Neural progenitor cell (in vitro differentiated cells): ENCODE results near the gene EPHX1. TPM values are rescaled to one million over a fixed set of nuclear protein-coding genes. Genes with fewer than 3 reads are reported as not detected.

ENCODE experiments used
- DNase-seq: peaks from one replicate; pipeline ENCODE4 v3.0.0-alpha.2; 2016; ENCODE audit warnings: low spot score
- H2AFZ ChIP-seq: fragments of 200-600 bp; sonication (generic); replicated peaks from 2 replicates; pipeline ENCODE4 v1.6.1; 2016; ENCODE audit warnings: antibody characterized with exemption
- H3F3A ChIP-seq: fragments of 200-600 bp; sonication (generic); 2 replicates; pipeline ENCODE4 v1.6.1; 2016; ENCODE audit warnings: antibody characterized with exemption, low read depth
- H3K27ac ChIP-seq: fragments of 200-600 bp; sonication (generic); 2 replicates; pipeline ENCODE4 v1.5.1; 2016; ENCODE audit warnings: mild to moderate bottlenecking
- H3K27me3 ChIP-seq: fragments of 200-600 bp; sonication (generic); 2 replicates; pipeline ENCODE4 v1.6.1; 2016; ENCODE audit warnings: mild to moderate bottlenecking, moderate library complexity
- H3K36me3 ChIP-seq: fragments of 200-600 bp; sonication (generic); 2 replicates; pipeline ENCODE4 v1.5.1; 2016
- H3K4me1 ChIP-seq: fragments of 200-600 bp; sonication (generic); 2 replicates; pipeline ENCODE4 v1.6.1; 2016; ENCODE audit warnings: mixed run types
- H3K4me2 ChIP-seq: fragments of 200-600 bp; sonication (generic); 2 replicates; pipeline ENCODE4 v1.6.1; 2016
- H3K4me3 ChIP-seq: fragments of 200-600 bp; sonication (generic); 2 replicates; pipeline ENCODE4 v1.5.1; 2016
- H3K79me2 ChIP-seq: fragments of 200-600 bp; sonication (generic); 2 replicates; pipeline ENCODE4 v1.6.1; 2016; ENCODE audit warnings: low read depth
- H3K9ac ChIP-seq: fragments of 200-600 bp; sonication (generic); 2 replicates; pipeline ENCODE4 v1.6.1; 2016
- H3K9me3 ChIP-seq: fragments of 200-600 bp; sonication (generic); 2 replicates; pipeline ENCODE4 v1.5.1; 2016; ENCODE audit warnings: low read depth
- H4K20me1 ChIP-seq: fragments of 200-600 bp; sonication (generic); 2 replicates; pipeline ENCODE4 v1.6.1; 2016; ENCODE audit warnings: low read depth
- H3K27ac Mint-ChIP-seq: 3 replicates; pipeline ENCODE4 v1.8.0; 2021; ENCODE audit warnings: mixed read lengths
- H3K27me3 Mint-ChIP-seq: 2 replicates; pipeline ENCODE4 v1.8.0; 2022; ENCODE audit warnings: low read depth, mild to moderate bottlenecking, inconsistent platforms, moderate library complexity, mixed read lengths; ENCODE audit not compliant: insufficient read depth
- H3K36me3 Mint-ChIP-seq: 3 replicates; pipeline ENCODE4 v1.8.0; 2021; ENCODE audit warnings: mixed read lengths
- H3K4me1 Mint-ChIP-seq: 3 replicates; pipeline ENCODE4 v1.8.0; 2021; ENCODE audit warnings: mixed read lengths
- H3K4me3 Mint-ChIP-seq: 3 replicates; pipeline ENCODE4 v1.8.0; 2021; ENCODE audit warnings: mild to moderate bottlenecking, moderate library complexity, mixed read lengths
- H3K9me3 Mint-ChIP-seq: 3 replicates; pipeline ENCODE4 v1.8.0; 2020; ENCODE audit warnings: mixed read lengths
- CTCF ChIP-seq: fragments of 200-600 bp; sonication (generic); IDR thresholded peaks from 2 replicates; pipeline ENCODE4 v1.5.1; 2017; ENCODE audit warnings: antibody characterized with exemption, mild to moderate bottlenecking
- EZH2 ChIP-seq: fragments of 200-600 bp; sonication (generic); IDR thresholded peaks from 2 replicates; pipeline ENCODE4 v1.6.1; 2017; ENCODE audit warnings: antibody characterized with exemption, mild to moderate bottlenecking, moderate library complexity
- EZH2phosphoT487 ChIP-seq: fragments of 200-600 bp; sonication (generic); IDR thresholded peaks from 2 replicates; pipeline ENCODE4 v1.6.1; 2017; ENCODE audit warnings: antibody characterized with exemption
- total RNA-seq: library from RNA; depleted of rRNA; stranded (reverse); fragments of >200 nt; gene quantifications from 2 replicates; pipeline ENCODE4 v1.2.3, GENCODE V29; 2015; ENCODE audit warnings: low replicate concordance

Gene EPHX1
- total RNA-seq, 1 donor from 2014 or later, result 4.3 TPM

GRCh38 chr1:225762444-225762843 lies 47.5 kb upstream of the EPHX1 start:
- no peak overlapping the region for H2AFZ ChIP-seq
- H3K27ac Mint-ChIP-seq, result peak overlapping the region; percentile 39
- peaks cover 20% of the 10 kb centered on the region for H3F3A ChIP-seq
- peak overlapping the region; percentile 11 for H3K27ac ChIP-seq
- no peaks in the 10 kb centered on the region for H3K36me3 Mint-ChIP-seq
- peaks cover 26% of the 10 kb centered on the region for H3K4me1 ChIP-seq
- peak overlapping the region; percentile 55 for H3K4me2 ChIP-seq
- peak overlapping the region; percentile 41 for H3K4me3 Mint-ChIP-seq
- TF ChIP-seq CTCF, result no peak
- TF ChIP-seq EZH2phosphoT487, result no peak
- no peak for TF ChIP-seq EZH2
- H3K27me3 Mint-ChIP-seq, result peaks cover 8% of the 10 kb centered on the region
- H3K27me3 ChIP-seq, result no peaks in the 10 kb centered on the region
- H3K9me3 ChIP-seq, result no peaks in the 10 kb centered on the region
- peaks cover 33% of the 10 kb centered on the region for H3K4me1 Mint-ChIP-seq
- DNase-seq, result no peak
- no peaks in the 10 kb centered on the region for H4K20me1 ChIP-seq
- no peaks in the 10 kb centered on the region for H3K9me3 Mint-ChIP-seq
- H3K36me3 ChIP-seq, result no peaks in the 10 kb centered on the region
- no peaks in the 10 kb centered on the region for H3K79me2 ChIP-seq
- H3K4me3 ChIP-seq, result no peak overlapping the region
- H3K9ac ChIP-seq, result no peak overlapping the region

GRCh38 chr1:225763716-225764548 lies 46.0 kb upstream of the EPHX1 start:
- Mint-ChIP-seq H3K4me3 (no peak overlapping the region), H3K9me3 (no peaks in the 10 kb centered on the region)
- H3K9ac ChIP-seq, result no peak overlapping the region

GRCh38 chr1:225765982-225766674 lies 43.8 kb upstream of the EPHX1 start:
- H3K36me3 ChIP-seq, result no peaks in the 10 kb centered on the region
- Mint-ChIP-seq H3K36me3 (no peaks in the 10 kb centered on the region), H3K4me3 (no peak overlapping the region), H3K4me1 (peaks cover 55% of the 10 kb centered on the region), H3K27ac (no peak overlapping the region), H3K9me3 (no peaks in the 10 kb centered on the region), H3K27me3 (peaks cover 9% of the 10 kb centered on the region)
- H4K20me1 ChIP-seq, result no peaks in the 10 kb centered on the region
- H3K4me2 ChIP-seq, result no peak overlapping the region
- peaks cover 38% of the 10 kb centered on the region for H3K4me1 ChIP-seq
- no peaks in the 10 kb centered on the region for H3K9me3 ChIP-seq
- H3K9ac ChIP-seq, result no peak overlapping the region
- H3K4me3 ChIP-seq, result no peak overlapping the region
- peaks cover 37% of the 10 kb centered on the region for H3F3A ChIP-seq
- H3K79me2 ChIP-seq, result no peaks in the 10 kb centered on the region
- no peaks in the 10 kb centered on the region for H3K27me3 ChIP-seq
- no peak overlapping the region for H2AFZ ChIP-seq
- H3K27ac ChIP-seq, result no peak overlapping the region
- DNase-seq, result no peak
- TF ChIP-seq EZH2 (no peak), CTCF (no peak), EZH2phosphoT487 (no peak)

More at GRCh38 chr1:225763716-225764548, 46.0 kb upstream of the EPHX1 start:
- Mint-ChIP-seq H3K27ac (no peak overlapping the region), H3K4me1 (peaks cover 42% of the 10 kb centered on the region), H3K36me3 (no peaks in the 10 kb centered on the region), H3K27me3 (peaks cover 9% of the 10 kb centered on the region)
- TF ChIP-seq CTCF, result no peak
- TF ChIP-seq EZH2, result no peak
- TF ChIP-seq EZH2phosphoT487, result no peak
- no peak overlapping the region for H3K27ac ChIP-seq
- no peaks in the 10 kb centered on the region for H3K27me3 ChIP-seq
- no peak for DNase-seq
- no peaks in the 10 kb centered on the region for H3K79me2 ChIP-seq
- H2AFZ ChIP-seq, result peak overlapping the region; percentile 21
- no peaks in the 10 kb centered on the region for H3K9me3 ChIP-seq
- H3K4me1 ChIP-seq, result peaks cover 28% of the 10 kb centered on the region
- H3K36me3 ChIP-seq, result no peaks in the 10 kb centered on the region
- no peaks in the 10 kb centered on the region for H4K20me1 ChIP-seq
- H3K4me2 ChIP-seq, result no peak overlapping the region
- no peak overlapping the region for H3K4me3 ChIP-seq
- peaks cover 20% of the 10 kb centered on the region for H3F3A ChIP-seq
